GM12891 (cell line): ENCODE measurements around the gene PANK1.

Experiments
- POLR2A ChIP-seq: IDR thresholded peaks from 2 replicates; pipeline ENCODE4 v1.6.1; 2011; ENCODE audit warnings: low read depth, low read length, control low read depth
- POLR2AphosphoS5 ChIP-seq: IDR thresholded peaks from 2 replicates; pipeline ENCODE4 v1.6.1; 2011; ENCODE audit warnings: low read depth, low read length, control low read depth
- POU2F2 ChIP-seq: IDR thresholded peaks from 2 replicates; pipeline ENCODE4 v1.6.1; 2011; ENCODE audit warnings: low read depth, mild to moderate bottlenecking, control low read depth, low read length, moderate library complexity
- TAF1 ChIP-seq: IDR thresholded peaks from 2 replicates; pipeline ENCODE4 v1.6.1; 2011; ENCODE audit warnings: low read depth, low read length, control low read depth

- TF ChIP-seq TAF1 (no peak), POLR2A (no peak), POLR2AphosphoS5 (no peak), POU2F2 (no peak)
Measured at GRCh38 chr10:89659143-89660131, 14.4 kb upstream of the PANK1 start.
